HG02588 (cell line): ENCODE measurements around the gene SPON1.
"Not testable (repeated sequence)": the region's sequence is repeated elsewhere in the genome, so short reads cannot be mapped to it uniquely, and the experiment has no call there.

Experiments
- ATAC-seq: cut with Tn5 transposase; IDR thresholded peaks from one replicate; pipeline ENCODE4 v1.9.1; 2021; ENCODE audit warnings: mild to moderate bottlenecking, moderate library complexity; ENCODE audit not compliant: unreplicated experiment

SPON1 gene

GRCh38 chr11:14029971-14030920 is 67.7 kb downstream of the SPON1 start:
- ATAC-seq, result no peak

GRCh38 chr11:14035526-14035925 is 73.0 kb downstream of the SPON1 start:
- ATAC-seq, result not testable (repeated sequence)

- ATAC-seq, result no peak
Observed at GRCh38 chr11:14036469-14036868, 73.9 kb downstream of the SPON1 start.

- no peak for ATAC-seq
Observed at GRCh38 chr11:14041040-14041439, 78.5 kb downstream of the SPON1 start.

GRCh38 chr11:14041565-14041964 is 79.0 kb downstream of the SPON1 start:
- no peak for ATAC-seq

GRCh38 chr11:14042686-14043465 is 80.4 kb downstream of the SPON1 start:
- no peak for ATAC-seq

GRCh38 chr11:14044916-14045315 is 82.4 kb downstream of the SPON1 start:
- ATAC-seq, result no peak

GRCh38 chr11:14045417-14045816 is 82.9 kb downstream of the SPON1 start:
- ATAC-seq, result no peak

- ATAC-seq, result no peak
Observed at GRCh38 chr11:14052198-14052597, 89.7 kb downstream of the SPON1 start.

- no peak for ATAC-seq
Observed at GRCh38 chr11:14054116-14055107, 91.9 kb downstream of the SPON1 start.

- ATAC-seq, result no peak
Observed at GRCh38 chr11:14055936-14056335, 93.4 kb downstream of the SPON1 start.

GRCh38 chr11:14058061-14058460 is 95.5 kb downstream of the SPON1 start:
- ATAC-seq, result no peak

GRCh38 chr11:14059491-14059890 is 97.0 kb downstream of the SPON1 start:
- ATAC-seq, result no peak

- ATAC-seq, result no peak
Observed at GRCh38 chr11:14061721-14062120, 99.2 kb downstream of the SPON1 start.

- no peak for ATAC-seq
Observed at GRCh38 chr11:14065141-14065540, 102.6 kb downstream of the SPON1 start.

- ATAC-seq, result no peak
Observed at GRCh38 chr11:14065681-14066080, 103.2 kb downstream of the SPON1 start.

GRCh38 chr11:14067686-14068085 is 105.2 kb downstream of the SPON1 start:
- ATAC-seq, result no peak

- no peak for ATAC-seq
Observed at GRCh38 chr11:14070896-14071295, 108.4 kb downstream of the SPON1 start.

GRCh38 chr11:14073849-14074476 is 111.4 kb downstream of the SPON1 start:
- ATAC-seq, result no peak
